OCI-LY7 (cell line): ENCODE measurements around the gene METTL27. TPM values are rescaled to one million over a fixed set of nuclear protein-coding genes. Genes with fewer than 3 reads are reported as not detected.

Experiments
- BruUV-seq: library from RNA; stranded (reverse); fragments of 400-500 nt; replicated peaks from 2 replicates; lab custom pipeline; 2021; lab: Mats Ljungman, UMichigan
- CTCF ChIA-PET: fragments of 300-600 bp; sonication (Branson Sonifier 250); formaldehyde crosslinking; loops from one replicate; lab custom pipeline; 2022; ENCODE audit warnings: antibody characterized with exemption; ENCODE audit not compliant: unreplicated experiment; lab: Charles Lee
- POLR2A ChIA-PET: fragments of 300-600 bp; sonication (Branson Sonifier 250); formaldehyde crosslinking; loops from one replicate; lab custom pipeline; 2022; ENCODE audit warnings: antibody characterized with exemption; lab: Charles Lee
- DNase-seq: peaks from one replicate; pipeline ENCODE4 v3.0.0-alpha.2; 2015; ENCODE audit warnings: low spot score
- H2AFZ ChIP-seq: fragments of 200-600 bp; sonication (generic), shearing (Covaris generic); 2 replicates; pipeline ENCODE4 v1.6.1; 2014; ENCODE audit warnings: mild to moderate bottlenecking, antibody characterized with exemption, low read length, moderate library complexity
- H3K27ac ChIP-seq: fragments of 200-600 bp; sonication (generic); 2 replicates; pipeline ENCODE4 v1.5.1; 2014; ENCODE audit warnings: mixed run types, low read depth, mild to moderate bottlenecking, moderate library complexity, low read length, inconsistent platforms; ENCODE audit not compliant: poor library complexity, severe bottlenecking
- H3K36me3 ChIP-seq: fragments of 200-600 bp; sonication (generic); 2 replicates; pipeline ENCODE4 v1.6.1; 2014; ENCODE audit warnings: mild to moderate bottlenecking, antibody characterized with exemption, low read length, moderate library complexity, mixed read lengths; ENCODE audit not compliant: insufficient read depth
- H3K4me1 ChIP-seq: fragments of 200-600 bp; sonication (generic); 2 replicates; pipeline ENCODE4 v1.5.1; 2014; ENCODE audit warnings: mild to moderate bottlenecking, low read length; ENCODE audit not compliant: insufficient read depth, poor library complexity, severe bottlenecking
- H3K4me2 ChIP-seq: fragments of 200-600 bp; sonication (generic); 2 replicates; pipeline ENCODE4 v1.6.1; 2014; ENCODE audit warnings: mild to moderate bottlenecking, low read length
- H3K4me3 ChIP-seq: fragments of 200-600 bp; sonication (generic); 2 replicates; pipeline ENCODE4 v1.5.1; 2014; ENCODE audit warnings: mild to moderate bottlenecking, low read depth, low read length; ENCODE audit not compliant: poor library complexity, severe bottlenecking
- H3K79me2 ChIP-seq: fragments of 200-600 bp; sonication (generic); 2 replicates; pipeline ENCODE4 v1.6.1; 2016; ENCODE audit warnings: low read depth, mild to moderate bottlenecking, low read length, moderate library complexity, mixed read lengths; ENCODE audit not compliant: insufficient read depth
- H3K9me2 ChIP-seq: fragments of 200-600 bp; sonication (generic); 2 replicates; pipeline ENCODE4 v1.6.1; 2016; ENCODE audit warnings: mild to moderate bottlenecking, low read length, mixed read lengths; ENCODE audit not compliant: insufficient read depth
- H3K9me3 ChIP-seq: fragments of 200-600 bp; sonication (generic); 2 replicates; pipeline ENCODE4 v1.6.1; 2014; ENCODE audit warnings: mild to moderate bottlenecking, mixed run types, low read length, mixed read lengths
- H4K20me1 ChIP-seq: fragments of 200-600 bp; sonication (generic); 2 replicates; pipeline ENCODE4 v1.6.1; 2014; ENCODE audit warnings: mild to moderate bottlenecking, antibody characterized with exemption, low read length, moderate library complexity, mixed read lengths; ENCODE audit not compliant: insufficient read depth
- EZH2phosphoT487 ChIP-seq: fragments of 200-600 bp; sonication (generic); IDR thresholded peaks from 2 replicates; pipeline ENCODE4 v1.6.1; 2018; ENCODE audit warnings: low read depth, borderline replicate concordance, mild to moderate bottlenecking, mixed run types, antibody characterized with exemption, low read length, moderate library complexity, mixed read lengths
- intact Hi-C: fragments of 100-400 bp; cut with micrococcal nuclease; formaldehyde crosslinking; loops from one replicate; pipeline ENCODE4 v1.10.0; 2022; ENCODE audit not compliant: unreplicated experiment
- total RNA-seq, 2 experiments: library from RNA; depleted of rRNA in 1 of 2; stranded (reverse); fragments of >200 nt in 1 of 2; shearing (Covaris generic) in 1 of 2; gene quantifications; 2 replicates each; pipeline ENCODE4 v1.2.3, GENCODE V29; 2014 to 2022
- TF ChIP-seq, protein P1 (sequence below): fragments of 200-600 bp; sonication (generic); conservative IDR thresholded peaks from 2 replicates; pipeline ENCODE4 v1.5.1; 2014; ENCODE audit warnings: mild to moderate bottlenecking, antibody characterized with exemption, low read length, moderate library complexity, mixed read lengths

Gene METTL27
- total RNA-seq, 2 experiments from 2014 or later = 0.92 to 2.1 TPM

DNA sequence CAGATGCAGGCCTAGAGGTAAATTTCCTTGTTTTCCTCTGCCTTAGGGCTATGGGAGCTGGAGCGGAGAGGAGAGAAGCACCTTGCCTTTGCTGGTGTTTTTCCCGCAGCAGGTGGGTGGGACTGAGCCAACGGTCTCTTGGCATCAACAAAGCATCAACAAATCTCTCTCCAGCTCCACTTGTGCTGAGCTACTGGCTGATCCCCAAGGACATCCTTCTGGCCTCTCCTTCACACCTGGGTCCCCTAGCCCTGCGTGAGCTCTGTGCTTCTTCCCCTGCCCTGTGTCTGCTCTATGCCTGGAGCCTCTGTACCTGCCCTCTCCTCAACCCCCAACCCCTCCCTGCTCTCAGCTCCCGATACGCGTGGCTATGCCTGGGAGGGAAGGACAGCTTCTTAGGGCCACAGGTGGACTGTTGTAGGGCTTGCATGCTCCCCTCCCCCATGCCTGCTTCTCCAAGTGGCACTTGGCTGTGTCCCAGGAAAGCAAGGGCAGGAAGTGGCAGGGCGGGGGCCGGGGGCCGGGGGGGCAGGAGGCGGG lies 14.7 kb downstream of the METTL27 start:
- Histone ChIP-seq H3K4me3 (no peak overlapping the region), H3K79me2 (no peaks in the 10 kb centered on the region), H3K4me2 (no peak overlapping the region), H3K36me3 (no peaks in the 10 kb centered on the region), H3K27ac (no peak overlapping the region), H2AFZ (0 out of 2 replicates have a peak overlapping the region, but pooled peaks have one; percentile 27), H3K4me1 (peaks cover 18% of the 10 kb centered on the region), H4K20me1 (no peaks in the 10 kb centered on the region), H3K9me3 (no peaks in the 10 kb centered on the region), H3K9me2 (no peaks in the 10 kb centered on the region)
- no peak for DNase-seq
- CTCF ChIA-PET = no interaction called here
- intact Hi-C loops = no loop called here
- no TSS peak for BruUV-seq
- POLR2A ChIA-PET = no interaction called here
- TF ChIP-seq, protein P1, sequence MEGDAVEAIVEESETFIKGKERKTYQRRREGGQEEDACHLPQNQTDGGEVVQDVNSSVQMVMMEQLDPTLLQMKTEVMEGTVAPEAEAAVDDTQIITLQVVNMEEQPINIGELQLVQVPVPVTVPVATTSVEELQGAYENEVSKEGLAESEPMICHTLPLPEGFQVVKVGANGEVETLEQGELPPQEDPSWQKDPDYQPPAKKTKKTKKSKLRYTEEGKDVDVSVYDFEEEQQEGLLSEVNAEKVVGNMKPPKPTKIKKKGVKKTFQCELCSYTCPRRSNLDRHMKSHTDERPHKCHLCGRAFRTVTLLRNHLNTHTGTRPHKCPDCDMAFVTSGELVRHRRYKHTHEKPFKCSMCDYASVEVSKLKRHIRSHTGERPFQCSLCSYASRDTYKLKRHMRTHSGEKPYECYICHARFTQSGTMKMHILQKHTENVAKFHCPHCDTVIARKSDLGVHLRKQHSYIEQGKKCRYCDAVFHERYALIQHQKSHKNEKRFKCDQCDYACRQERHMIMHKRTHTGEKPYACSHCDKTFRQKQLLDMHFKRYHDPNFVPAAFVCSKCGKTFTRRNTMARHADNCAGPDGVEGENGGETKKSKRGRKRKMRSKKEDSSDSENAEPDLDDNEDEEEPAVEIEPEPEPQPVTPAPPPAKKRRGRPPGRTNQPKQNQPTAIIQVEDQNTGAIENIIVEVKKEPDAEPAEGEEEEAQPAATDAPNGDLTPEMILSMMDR = no peak
- no peak for TF ChIP-seq EZH2phosphoT487

DNA sequence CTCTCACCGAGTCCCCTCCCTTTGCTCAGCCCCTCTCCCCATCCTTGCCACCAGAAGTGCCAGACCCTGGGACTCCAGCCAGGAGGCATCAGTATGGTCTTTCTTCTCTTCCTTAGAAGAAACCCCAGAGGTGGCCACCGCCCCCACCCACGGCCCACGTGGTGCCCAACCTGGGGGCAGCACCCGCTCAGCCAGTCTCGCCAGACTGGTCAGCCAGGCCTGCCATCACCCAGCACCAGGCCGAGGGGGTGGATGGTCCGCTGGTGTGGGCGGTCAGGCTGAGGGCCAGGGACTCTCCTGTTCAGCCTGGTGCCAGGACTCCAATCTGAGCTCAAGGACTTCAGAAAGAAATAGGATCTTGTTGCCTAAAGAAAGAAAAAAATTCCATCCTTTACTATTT lies 17.3 kb downstream of the METTL27 start:
- BruUV-seq = no TSS peak
- H3K9me3 ChIP-seq = no peaks in the 10 kb centered on the region
- H3K79me2 ChIP-seq = no peaks in the 10 kb centered on the region
- DNase-seq = no peak
- ChIA-PET CTCF (no interaction called here), POLR2A (no interaction called here)
- intact Hi-C loops = no loop called here
- H3K9me2 ChIP-seq = no peaks in the 10 kb centered on the region
- no peaks in the 10 kb centered on the region for H4K20me1 ChIP-seq
- H3K27ac ChIP-seq = no peak overlapping the region
- no peak overlapping the region for H3K4me2 ChIP-seq
- no peak overlapping the region for H3K4me3 ChIP-seq
- H2AFZ ChIP-seq = no peak overlapping the region
- no peaks in the 10 kb centered on the region for H3K36me3 ChIP-seq
- peaks cover 18% of the 10 kb centered on the region for H3K4me1 ChIP-seq
- TF ChIP-seq, protein P1 = no peak
- no peak for TF ChIP-seq EZH2phosphoT487

DNA sequence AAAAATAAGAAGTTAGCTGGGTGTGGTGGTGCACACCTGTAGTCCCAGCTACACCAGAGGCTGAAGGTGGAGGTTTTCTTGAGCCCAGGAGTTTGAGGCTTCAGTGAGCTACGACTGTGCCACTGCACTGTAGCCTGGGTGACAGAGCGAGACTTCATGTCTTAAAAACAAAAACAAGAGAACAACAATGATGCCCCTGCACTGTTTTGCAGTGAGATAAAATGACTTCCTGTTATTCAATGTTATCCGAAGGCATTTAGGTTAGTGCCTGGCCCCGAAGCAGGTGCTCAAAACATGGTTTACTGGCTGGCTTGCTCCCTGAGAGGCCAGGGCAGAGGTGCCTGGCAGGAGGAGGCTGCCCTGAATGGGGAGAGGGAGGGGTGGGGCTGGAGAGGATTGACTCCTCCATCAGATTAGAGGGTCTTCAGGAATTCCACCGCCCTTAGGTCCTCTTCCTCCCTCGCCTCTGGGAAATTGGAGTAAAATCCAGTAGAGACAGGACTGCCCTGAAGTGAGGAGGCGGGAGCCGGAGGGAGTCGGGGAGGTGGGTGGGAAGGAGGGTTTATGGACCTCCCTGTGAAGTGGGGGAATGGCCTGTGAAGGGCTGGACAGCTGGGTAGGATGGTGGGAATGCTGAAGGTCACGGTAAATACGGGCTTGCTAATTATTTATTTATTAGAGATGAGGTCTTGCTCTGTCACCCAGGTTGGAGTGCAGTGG lies 18.3 kb downstream of the METTL27 start:
- no peak overlapping the region for H3K4me2 ChIP-seq
- TF ChIP-seq, protein P1 = no peak
- TF ChIP-seq EZH2phosphoT487 = no peak
- no peaks in the 10 kb centered on the region for H3K79me2 ChIP-seq
- ChIA-PET POLR2A (no interaction called here), CTCF (interaction anchor here (0.6 kb wide), 1 partner anchor 99 kb away, joined by 4 read pairs; no protein-coding TSS in a partner anchor)
- no peaks in the 10 kb centered on the region for H3K9me3 ChIP-seq
- no TSS peak for BruUV-seq
- DNase-seq = no peak
- H3K4me3 ChIP-seq = no peak overlapping the region
- no peaks in the 10 kb centered on the region for H4K20me1 ChIP-seq
- no peaks in the 10 kb centered on the region for H3K9me2 ChIP-seq
- H3K27ac ChIP-seq = no peak overlapping the region
- intact Hi-C loops = no loop called here
- H2AFZ ChIP-seq = no peak overlapping the region
- no peaks in the 10 kb centered on the region for H3K36me3 ChIP-seq
- peaks cover 18% of the 10 kb centered on the region for H3K4me1 ChIP-seq
